IPS DF 6.9 (cell line): ENCODE data around the gene MLPH.
"Not testable (repeated sequence)": the region's sequence is repeated elsewhere in the genome, so short reads cannot be mapped to it uniquely, and the experiment has no call there.

Experiments
- DNase-seq: peaks from one replicate; pipeline ENCODE4 v3.0.0-alpha.2; 2013; ENCODE audit warnings: low read depth, low spot score
- H3K27ac ChIP-seq: one replicate; pipeline ENCODE4 v1.5.1; 2013; ENCODE audit warnings: low read length, control low read depth
- H3K27me3 ChIP-seq: 2 replicates; pipeline ENCODE4 v1.6.1; 2013; ENCODE audit warnings: mild to moderate bottlenecking, low read length; ENCODE audit not compliant: control insufficient read depth, insufficient read depth
- H3K36me3 ChIP-seq: 2 replicates; pipeline ENCODE4 v1.6.1; 2013; ENCODE audit warnings: low read length; ENCODE audit not compliant: control insufficient read depth, insufficient read depth
- H3K4me1 ChIP-seq: 2 replicates; pipeline ENCODE4 v1.6.1; 2013; ENCODE audit warnings: low read length; ENCODE audit not compliant: control insufficient read depth, insufficient read depth
- H3K4me3 ChIP-seq: 2 replicates; pipeline ENCODE4 v1.5.1; 2013; ENCODE audit warnings: mild to moderate bottlenecking, low read length
- H3K9me3 ChIP-seq: 2 replicates; pipeline ENCODE4 v1.6.1; 2013; ENCODE audit warnings: low read length, inconsistent platforms; ENCODE audit not compliant: control insufficient read depth, insufficient read depth
- WGBS: extraction: QIAGEN DNeasy Blood & Tissue Kit; methylation state at CpG from one replicate; pipeline ENCODE4 v1.1.7; 2013; ENCODE audit warnings: mixed read lengths, missing lambda C conversion rate; ENCODE audit not compliant: insufficient read length, insufficient coverage; 5-methylcytosine and 5-hydroxymethylcytosine counted together

Gene MLPH

DNA sequence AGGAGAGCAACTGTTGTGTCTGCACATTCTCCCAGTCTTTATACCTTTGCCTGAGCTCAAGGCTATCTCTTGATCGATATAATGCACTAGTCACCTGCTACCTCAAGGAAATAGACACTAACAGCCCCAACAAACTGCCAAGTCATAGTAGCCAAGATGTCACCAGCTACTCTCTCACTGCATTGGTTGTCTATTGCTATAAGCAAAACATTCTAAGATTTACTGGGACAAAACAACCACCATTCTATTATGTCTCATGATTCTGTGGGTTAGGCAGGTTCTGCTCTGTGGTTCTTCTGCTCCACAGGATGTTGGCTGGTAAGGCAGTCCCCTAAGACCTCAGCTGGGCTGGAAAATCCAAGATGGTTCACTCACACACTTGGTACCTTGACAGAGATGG lies 28.5 kb upstream of the MLPH start:
- WGBS, result no CpG with 5 or more reads among the region's 1 CpG
- H3K9me3 ChIP-seq, result no peaks in the 10 kb centered on the region
- H3K4me1 ChIP-seq, result no peaks in the 10 kb centered on the region
- H3K27me3 ChIP-seq, result no peaks in the 10 kb centered on the region
- DNase-seq, result no peak
- H3K4me3 ChIP-seq, result no peak overlapping the region
- H3K36me3 ChIP-seq, result no peaks in the 10 kb centered on the region
- H3K27ac ChIP-seq, result no peak overlapping the region

DNA sequence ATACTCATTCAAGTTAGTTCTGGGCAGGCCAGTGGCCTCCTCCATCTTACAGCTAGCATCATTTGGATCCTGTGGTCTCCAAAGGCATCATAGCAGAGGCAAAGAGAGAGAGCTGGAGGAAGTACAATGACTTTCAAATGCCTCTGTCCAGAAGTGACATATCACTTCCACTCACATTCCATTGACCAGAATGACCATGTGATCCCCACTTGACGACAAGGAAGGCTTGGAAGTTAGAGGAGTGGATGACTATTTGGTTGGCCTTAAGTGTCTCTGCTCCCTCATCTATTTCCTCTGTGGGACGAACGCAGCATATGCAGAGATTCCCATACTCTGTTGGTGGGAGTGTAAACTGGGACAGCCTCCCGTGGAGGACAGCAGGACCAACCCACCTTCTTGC lies 27.8 kb upstream of the MLPH start:
- H3K27me3 ChIP-seq, result no peaks in the 10 kb centered on the region
- no CpG with 5 or more reads among the region's 4 CpGs for WGBS

DNA sequence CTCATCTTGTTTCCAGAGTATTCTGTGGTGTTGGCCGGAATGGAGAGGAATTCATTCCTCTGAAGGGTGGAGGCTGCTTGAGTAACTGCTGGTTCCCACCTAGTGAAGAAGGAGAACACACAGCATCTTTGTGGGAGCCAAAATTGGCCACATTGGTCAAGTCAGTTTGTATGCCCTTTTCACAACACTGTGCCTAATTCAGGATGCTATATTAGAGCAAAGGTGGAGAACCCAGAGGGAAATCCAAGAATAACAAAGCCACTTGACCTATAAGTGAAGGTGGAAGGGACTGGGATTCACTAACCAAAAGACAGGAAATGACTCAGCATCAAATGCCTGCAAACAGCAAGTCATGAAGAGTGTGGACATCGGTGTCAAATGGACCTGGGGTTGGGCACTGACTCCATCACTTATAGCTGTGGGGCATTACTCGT lies 27.3 kb upstream of the MLPH start:
- WGBS, result no CpG with 5 or more reads among the region's 3 CpGs
- H3K27ac ChIP-seq, result no peak overlapping the region
- no peak overlapping the region for H3K4me3 ChIP-seq
- H3K4me1 ChIP-seq, result no peaks in the 10 kb centered on the region
- no peaks in the 10 kb centered on the region for H3K9me3 ChIP-seq
- H3K36me3 ChIP-seq, result no peaks in the 10 kb centered on the region
- H3K27me3 ChIP-seq, result no peaks in the 10 kb centered on the region
- no peak for DNase-seq

More for the DNA sequence above, 27.8 kb upstream of the MLPH start:
- Histone ChIP-seq H3K36me3 (no peaks in the 10 kb centered on the region), H3K27ac (no peak overlapping the region), H3K4me3 (no peak overlapping the region), H3K9me3 (no peaks in the 10 kb centered on the region), H3K4me1 (no peaks in the 10 kb centered on the region)
- no peak for DNase-seq

DNA sequence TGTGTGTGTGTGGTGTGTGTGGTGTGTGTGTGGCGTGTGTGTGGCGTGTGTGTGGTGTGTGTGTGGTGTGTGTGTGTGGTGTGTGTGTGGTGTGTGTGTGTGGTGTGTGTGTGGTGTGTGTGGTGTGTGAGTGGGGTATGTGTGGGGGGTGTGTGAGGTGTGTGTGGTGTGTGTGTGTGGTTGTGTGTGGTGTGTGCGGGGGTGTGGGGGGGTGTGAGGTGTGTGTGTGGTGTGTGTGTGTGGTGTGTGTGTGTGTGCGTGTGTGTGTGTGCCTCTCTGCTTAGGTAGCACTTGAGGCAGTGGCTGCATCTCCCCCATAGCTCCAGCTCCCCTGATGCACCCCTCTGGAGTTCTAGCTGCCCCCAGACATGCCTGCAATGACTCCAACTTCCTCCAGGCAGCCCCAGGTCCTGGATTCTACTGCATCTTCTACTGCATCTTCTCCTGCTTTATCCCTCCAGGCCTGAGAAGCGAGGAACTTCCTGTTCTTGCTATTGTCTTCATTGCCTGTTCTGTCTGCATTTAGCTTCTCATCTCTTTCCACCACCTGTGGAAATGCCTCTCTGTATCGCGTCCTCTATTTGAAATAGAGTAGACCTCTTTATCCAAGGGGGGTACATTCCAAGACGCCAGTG lies 22.2 kb upstream of the MLPH start:
- H3K4me1 ChIP-seq, result no peaks in the 10 kb centered on the region
- H3K4me3 ChIP-seq, result no peak overlapping the region
- no CpG with 5 or more reads among the region's 8 CpGs for WGBS

DNA sequence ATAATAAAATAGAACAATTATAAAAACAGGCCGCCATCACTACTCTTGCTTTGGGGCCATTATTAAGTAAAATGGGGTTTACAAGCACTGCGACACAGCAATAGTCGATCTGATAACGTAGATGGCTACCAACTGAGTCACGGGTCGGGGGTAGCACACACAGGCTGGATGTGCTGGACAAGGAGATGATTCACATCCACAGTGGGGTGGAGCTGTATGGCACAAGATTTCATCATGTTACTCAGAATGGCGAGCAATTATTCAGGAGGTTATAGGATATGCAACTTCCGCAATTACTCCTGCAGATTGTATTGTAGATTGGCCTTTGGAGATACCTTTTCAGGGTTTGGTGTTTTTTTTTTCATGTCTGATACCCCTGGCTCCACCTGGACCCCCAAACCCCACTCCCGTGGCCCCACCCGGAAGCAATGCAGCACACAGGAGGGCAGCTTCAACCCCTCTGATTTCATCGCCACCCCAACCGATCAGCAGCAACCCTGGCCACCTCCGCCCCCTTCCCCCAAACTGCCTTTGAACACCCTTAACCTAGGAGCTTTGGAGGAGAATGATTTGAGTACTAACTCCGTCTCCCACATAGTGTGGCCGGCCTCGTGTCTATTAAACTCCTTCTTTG lies 21.4 kb upstream of the MLPH start:
- WGBS, result no CpG with 5 or more reads among the region's 16 CpGs
- Histone ChIP-seq H3K27ac (no peak overlapping the region), H3K9me3 (no peaks in the 10 kb centered on the region), H3K4me3 (no peak overlapping the region), H3K27me3 (no peaks in the 10 kb centered on the region), H3K4me1 (no peaks in the 10 kb centered on the region), H3K36me3 (no peaks in the 10 kb centered on the region)
- DNase-seq, result no peak

More for the DNA sequence above, 22.2 kb upstream of the MLPH start:
- Histone ChIP-seq H3K9me3 (no peaks in the 10 kb centered on the region), H3K27me3 (no peaks in the 10 kb centered on the region), H3K27ac (no peak overlapping the region), H3K36me3 (no peaks in the 10 kb centered on the region)
- DNase-seq, result no peak

DNA sequence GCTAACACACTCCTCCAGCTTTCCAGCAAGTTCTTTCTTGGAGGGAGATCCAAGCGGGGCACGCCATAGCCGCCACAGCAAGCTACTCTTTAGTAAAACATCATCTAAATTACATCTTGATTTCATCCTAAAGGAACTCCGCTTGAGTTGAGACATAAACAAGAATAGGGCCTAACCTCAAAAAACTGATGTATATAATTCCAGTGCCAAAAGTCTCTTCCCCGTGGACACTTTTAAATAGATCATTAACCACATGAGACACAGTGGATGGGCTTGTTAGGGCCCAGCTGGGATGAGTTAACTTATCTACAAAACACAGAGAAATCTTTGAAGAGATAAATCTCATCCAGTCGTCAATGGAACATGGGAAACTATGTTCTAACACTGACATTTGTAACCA lies 20.8 kb upstream of the MLPH start:
- DNase-seq, result no peak
- Histone ChIP-seq H3K27me3 (no peaks in the 10 kb centered on the region), H3K4me1 (no peaks in the 10 kb centered on the region), H3K4me3 (no peak overlapping the region), H3K36me3 (no peaks in the 10 kb centered on the region), H3K9me3 (no peaks in the 10 kb centered on the region), H3K27ac (no peak overlapping the region)
- no CpG with 5 or more reads among the region's 6 CpGs for WGBS

DNA sequence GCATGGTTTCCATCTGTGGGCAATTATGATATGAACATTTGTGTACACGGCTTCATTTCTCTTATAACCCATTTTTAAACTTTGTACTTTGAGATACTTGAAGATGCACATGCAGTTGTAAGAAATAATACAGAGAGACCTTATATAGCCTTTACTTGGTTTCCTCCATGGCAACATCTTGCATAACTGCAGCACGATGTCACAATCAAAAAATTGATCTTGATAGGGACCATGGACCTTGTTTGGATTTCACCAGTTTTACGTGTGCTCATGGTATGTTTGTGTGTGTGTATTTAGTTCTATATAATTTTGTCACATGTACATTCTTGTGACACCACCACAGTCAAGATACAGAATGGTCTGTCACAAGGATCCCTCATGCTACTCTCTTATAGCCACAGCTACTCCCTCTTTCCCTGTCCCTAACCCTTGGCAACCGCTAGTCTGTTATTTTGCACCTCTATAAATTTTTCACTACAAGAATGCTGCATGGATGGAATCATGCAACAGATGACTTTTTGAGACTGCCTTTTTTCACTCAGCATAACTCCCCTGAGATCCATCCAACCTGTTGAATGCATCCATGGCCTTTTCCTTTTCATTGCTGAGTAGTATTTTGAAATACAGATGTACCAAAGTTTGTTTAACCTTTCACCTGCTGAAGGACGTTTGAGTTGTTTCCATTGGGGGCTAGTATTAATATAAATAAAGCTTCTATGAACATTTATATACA lies 19.4 kb upstream of the MLPH start:
- no CpG with 5 or more reads among the region's 5 CpGs for WGBS
- no peaks in the 10 kb centered on the region for H3K4me1 ChIP-seq
- no peak overlapping the region for H3K4me3 ChIP-seq
- H3K9me3 ChIP-seq, result no peaks in the 10 kb centered on the region
- H3K36me3 ChIP-seq, result no peaks in the 10 kb centered on the region
- no peaks in the 10 kb centered on the region for H3K27me3 ChIP-seq
- H3K27ac ChIP-seq, result no peak overlapping the region
- no peak for DNase-seq

- not testable (repeated sequence) for DNase-seq, H3K4me3 ChIP-seq
- no CpG with 5 or more reads among the region's 7 CpGs for WGBS
Measured at GRCh38 chr2:237469410-237469809, 17.6 kb upstream of the MLPH start.

GRCh38 chr2:237469849-237470248 lies 17.2 kb upstream of the MLPH start:
- no CpG with 5 or more reads among the region's 4 CpGs for WGBS
- H3K4me1 ChIP-seq, result no peaks in the 10 kb centered on the region; the same call in none of the 2 replicates
- H3K9me3 ChIP-seq, result no peaks in the 10 kb centered on the region

More at GRCh38 chr2:237469410-237469809, 17.6 kb upstream of the MLPH start:
- not testable (repeated sequence) for H3K27me3 ChIP-seq, H3K4me1 ChIP-seq, H3K9me3 ChIP-seq, H3K27ac ChIP-seq, H3K36me3 ChIP-seq

GRCh38 chr2:237470914-237471313 lies 16.1 kb upstream of the MLPH start:
- H3K27ac ChIP-seq, result no peak overlapping the region
- DNase-seq, result no peak
- WGBS, result no CpG with 5 or more reads among the region's 7 CpGs

More at GRCh38 chr2:237469849-237470248, 17.2 kb upstream of the MLPH start:
- no peak for DNase-seq
- H3K27ac ChIP-seq, result no peak overlapping the region
- H3K4me3 ChIP-seq, result no peak overlapping the region
- H3K36me3 ChIP-seq, result no peaks in the 10 kb centered on the region
- H3K27me3 ChIP-seq, result no peaks in the 10 kb centered on the region

More at GRCh38 chr2:237470914-237471313, 16.1 kb upstream of the MLPH start:
- H3K9me3 ChIP-seq, result no peaks in the 10 kb centered on the region
- peaks cover 1% of the 10 kb centered on the region; the same call in 1 of the 2 replicates for H3K27me3 ChIP-seq
- no peaks in the 10 kb centered on the region for H3K36me3 ChIP-seq
- H3K4me1 ChIP-seq, result peaks cover 1% of the 10 kb centered on the region
- H3K4me3 ChIP-seq, result no peak overlapping the region
